NCI-H1436 (cell line): ENCODE data around the gene BPIFB6.

ENCODE experiments used
- DNase-seq: peaks from one replicate; lab custom pipeline; 2025; lab: John Stamatoyannopoulos, UW

Gene BPIFB6

GRCh38 chr20:33016581-33017109 is 14.8 kb upstream of the BPIFB6 start:
- DNase-seq: no peak

GRCh38 chr20:33017542-33017941 is 13.9 kb upstream of the BPIFB6 start:
- no peak for DNase-seq

- no peak for DNase-seq
Measured at GRCh38 chr20:33018169-33018931, 13.1 kb upstream of the BPIFB6 start.

- DNase-seq: no peak
Measured at GRCh38 chr20:33019465-33020277, 11.8 kb upstream of the BPIFB6 start.

GRCh38 chr20:33020278-33021161 is 10.9 kb upstream of the BPIFB6 start:
- no peak for DNase-seq

GRCh38 chr20:33021879-33022278 is 9.6 kb upstream of the BPIFB6 start:
- no peak for DNase-seq

- no peak for DNase-seq
Measured at GRCh38 chr20:33022289-33022688, 9.2 kb upstream of the BPIFB6 start.

- DNase-seq: no peak
Measured at GRCh38 chr20:33022694-33023438, 8.6 kb upstream of the BPIFB6 start.

- DNase-seq: no peak
Measured at GRCh38 chr20:33023439-33024242, 7.8 kb upstream of the BPIFB6 start.

GRCh38 chr20:33024243-33024560 is 7.2 kb upstream of the BPIFB6 start:
- DNase-seq: no peak

- no peak for DNase-seq
Measured at GRCh38 chr20:33024609-33025317, 6.7 kb upstream of the BPIFB6 start.

GRCh38 chr20:33025318-33025876 is 6.1 kb upstream of the BPIFB6 start:
- no peak for DNase-seq

- DNase-seq: no peak
Measured at GRCh38 chr20:33026072-33026778, 5.2 kb upstream of the BPIFB6 start.

GRCh38 chr20:33026779-33027759 is 4.4 kb upstream of the BPIFB6 start:
- no peak for DNase-seq

- no peak for DNase-seq
Measured at GRCh38 chr20:33027769-33028751, 3.4 kb upstream of the BPIFB6 start.

- DNase-seq: no peak
Measured at GRCh38 chr20:33028875-33029274, 2.6 kb upstream of the BPIFB6 start.

- DNase-seq: no peak
Measured at GRCh38 chr20:33030076-33030475, 1.4 kb upstream of the BPIFB6 start.
